Measurements from ENCODE around the gene EBF4.

The EBF4 gene

GRCh38 chr20:2692036-2692885 is at the start of gene EBF4:
EBF4 (plus strand) TSS chr20:2692780; CDS start chr20:2693646, 866 bp downstream.
- Histone ChIP-seq H3K79me2 (ENCODE audit: control insufficient read depth, low read length) (no peaks in the 10 kb centered on the region), H3K4me1 (ENCODE audit: control insufficient read depth, low read length) (peaks cover 6% of the 10 kb centered on the region; the same call in 1 of the 2 replicates), H3K4me2 (ENCODE audit: low read length) (peak within 1 kb of the TSS; percentile 27; the same call in 1 of the 2 replicates), H4K20me1 (ENCODE audit: control insufficient read depth, insufficient read depth, low read depth, low read length) (no peaks in the 10 kb centered on the region), H3K27ac (ENCODE audit: low read depth, low read length) (no peak within 1 kb of the TSS), H3K9me2 (replicated peaks; ENCODE audit: control insufficient read depth, low read length) (no peaks in the 10 kb centered on the region), H3F3A (ENCODE audit: control insufficient read depth, insufficient read depth) (no peaks in the 10 kb centered on the region), H3K4me3 (ENCODE audit: low read length) (0 out of 2 replicates have a peak within 1 kb of the TSS, but pooled peaks have one; percentile 22), H3K9me3 (ENCODE audit: control insufficient read depth, insufficient read depth, low read length) (no peaks in the 10 kb centered on the region), H3K36me3 (ENCODE audit: control insufficient read depth, low read length) (no peaks in the 10 kb centered on the region), H3K27me3 (ENCODE audit: control insufficient read depth, low read length) (peaks cover 56% of the 10 kb centered on the region)
- TF ChIP-seq CTCF (IDR thresholded peaks at IDR 0.05; ENCODE audit: low read depth, low read length, poor library complexity, severe bottlenecking) (no peak), EZH2phosphoT487 (IDR thresholded peaks at IDR 0.05; ENCODE audit: borderline replicate concordance, low read length) (no peak; the same call in none of the 2 replicates)

GRCh38 chr20:2643708-2644107 is 48.9 kb upstream of the EBF4 start:
- Histone ChIP-seq H3F3A (ENCODE audit: control insufficient read depth, insufficient read depth) (peaks cover 6% of the 10 kb centered on the region), H3K9me3 (ENCODE audit: control insufficient read depth, insufficient read depth, low read length) (no peaks in the 10 kb centered on the region), H3K36me3 (ENCODE audit: control insufficient read depth, low read length) (no peaks in the 10 kb centered on the region), H3K27ac (ENCODE audit: low read depth, low read length) (no peak overlapping the region), H4K20me1 (ENCODE audit: control insufficient read depth, insufficient read depth, low read depth, low read length) (no peaks in the 10 kb centered on the region), H3K4me1 (ENCODE audit: control insufficient read depth, low read length) (no peaks in the 10 kb centered on the region), H3K4me3 (ENCODE audit: low read length) (no peak overlapping the region), H3K79me2 (ENCODE audit: control insufficient read depth, low read length) (no peaks in the 10 kb centered on the region), H3K4me2 (ENCODE audit: low read length) (no peak overlapping the region), H3K9me2 (replicated peaks; ENCODE audit: control insufficient read depth, low read length) (no peaks in the 10 kb centered on the region), H3K27me3 (ENCODE audit: control insufficient read depth, low read length) (no peaks in the 10 kb centered on the region)
- TF ChIP-seq EZH2phosphoT487 (IDR thresholded peaks at IDR 0.05; ENCODE audit: borderline replicate concordance, low read length) = no peak
- TF ChIP-seq CTCF (IDR thresholded peaks at IDR 0.05; ENCODE audit: low read depth, low read length, poor library complexity, severe bottlenecking) = no peak

- Histone ChIP-seq H3K27me3 (ENCODE audit: control insufficient read depth, low read length) (no peaks in the 10 kb centered on the region), H4K20me1 (ENCODE audit: control insufficient read depth, insufficient read depth, low read depth, low read length) (peaks cover 31% of the 10 kb centered on the region), H3K27ac (ENCODE audit: low read depth, low read length) (peak within 1 kb of the TSS; percentile 86), H3F3A (ENCODE audit: control insufficient read depth, insufficient read depth) (peaks cover 54% of the 10 kb centered on the region), H3K79me2 (ENCODE audit: control insufficient read depth, low read length) (peaks cover 57% of the 10 kb centered on the region), H3K4me2 (ENCODE audit: low read length) (peak within 1 kb of the TSS; percentile 92), H3K9me2 (replicated peaks; ENCODE audit: control insufficient read depth, low read length) (no peaks in the 10 kb centered on the region), H3K4me1 (ENCODE audit: control insufficient read depth, low read length) (peaks cover 27% of the 10 kb centered on the region), H3K36me3 (ENCODE audit: control insufficient read depth, low read length) (peaks cover 60% of the 10 kb centered on the region), H3K4me3 (ENCODE audit: low read length) (peak within 1 kb of the TSS; percentile 99), H3K9me3 (ENCODE audit: control insufficient read depth, insufficient read depth, low read length) (no peaks in the 10 kb centered on the region)
- no peak for TF ChIP-seq EZH2phosphoT487 (IDR thresholded peaks at IDR 0.05; ENCODE audit: borderline replicate concordance, low read length)
These were observed 40.5 kb upstream of the EBF4 start, which contains the start of gene NOP56 for GRCh38 chr20:2651772-2652723. NOP56 (plus strand) TSS chr20:2652632; CDS start chr20:2652661, 29 bp downstream.

Measured in DOHH2 (cell line).